H1 (cell line): ENCODE data around the gene CAMTA2. TPM values are rescaled to one million over a fixed set of nuclear protein-coding genes. Genes with fewer than 3 reads are reported as not detected.

Source experiments
- CTCF ChIA-PET: fragments of 300-600 bp; sonication (Branson Sonifier 250); formaldehyde crosslinking; loops from one replicate; lab custom pipeline; 2021; ENCODE audit not compliant: partially characterized antibody; lab: Charles Lee
- POLR2A ChIA-PET: fragments of 300-600 bp; sonication (Branson Sonifier 250); formaldehyde crosslinking; loops from one replicate; lab custom pipeline; 2021; ENCODE audit warnings: inconsistent platforms; ENCODE audit not compliant: partially characterized antibody; lab: Charles Lee
- DNase-seq, 2 experiments: peaks; one replicate each; pipeline versions ENCODE4 v3.0.0 to v3.0.0-alpha.2; 2010 to 2022; ENCODE audit warnings: low spot score in 2 of 2, low read depth in 1 of 2, mixed read lengths in 1 of 2
- FAIRE-seq: peaks from 2 replicates; lab custom pipeline; 2011; peaks lifted over from hg19 to GRCh38; lab: Jason Lieb, UNC
- H2AFZ ChIP-seq: 2 replicates; pipeline ENCODE4 v1.8.1; 2012; ENCODE audit warnings: low read length, inconsistent platforms
- H2AK5ac ChIP-seq: 2 replicates; pipeline ENCODE4 v1.6.1; 2013; ENCODE audit warnings: low read depth, low read length
- H2BK120ac ChIP-seq: replicated peaks from 2 replicates; pipeline ENCODE3; 2013; ENCODE audit warnings: low read depth, low read length, inconsistent platforms
- H2BK12ac ChIP-seq: 2 replicates; pipeline ENCODE4 v1.6.1; 2013; ENCODE audit warnings: low read depth, low read length
- H2BK15ac ChIP-seq: 2 replicates; pipeline ENCODE4 v1.6.1; 2013; ENCODE audit warnings: low read length
- H2BK20ac ChIP-seq: 2 replicates; pipeline ENCODE4 v1.6.1; 2013; ENCODE audit warnings: low read length
- H2BK5ac ChIP-seq: 2 replicates; pipeline ENCODE4 v1.6.1; 2013; ENCODE audit warnings: low read depth, low read length
- H3K14ac ChIP-seq: 2 replicates; pipeline ENCODE4 v1.6.1; 2013; ENCODE audit warnings: inconsistent platforms; ENCODE audit not compliant: insufficient read length
- H3K18ac ChIP-seq: 2 replicates; pipeline ENCODE4 v1.6.1; 2013; ENCODE audit warnings: low read length; ENCODE audit errors: extremely low read depth
- H3K23ac ChIP-seq: 2 replicates; pipeline ENCODE4 v1.6.1; 2013; ENCODE audit warnings: inconsistent platforms; ENCODE audit not compliant: insufficient read length
- H3K23me2 ChIP-seq: 2 replicates; pipeline ENCODE4 v1.6.1; 2013; ENCODE audit warnings: low read depth, low read length
- H3K27ac ChIP-seq: 2 replicates; pipeline ENCODE4 v1.6.1; 2011; ENCODE audit warnings: low read depth, low read length, inconsistent platforms
- H3K27me3 ChIP-seq, 4 experiments: replicated peaks in 1 of 4; 1 replicate in 1 of 4; 2 replicates in 3 of 4; pipeline versions ENCODE4 v1.6.1 to v1.8.1; 2011 to 2013; ENCODE audit warnings: low read length in 3 of 4, mild to moderate bottlenecking in 3 of 4, inconsistent platforms in 2 of 4, mixed read lengths in 2 of 4, moderate library complexity in 1 of 4; ENCODE audit not compliant: control insufficient read depth in 3 of 4, insufficient read depth in 3 of 4; ENCODE audit errors: extremely low read depth in 1 of 4
- H3K36me3 ChIP-seq, 4 experiments: 2 replicates each; pipeline versions ENCODE4 v1.6.1 to v1.8.1; 2011 to 2013; ENCODE audit warnings: mild to moderate bottlenecking in 4 of 4, low read length in 3 of 4, moderate library complexity in 2 of 4, control low read depth in 1 of 4, inconsistent platforms in 1 of 4; ENCODE audit not compliant: insufficient read depth in 4 of 4, control insufficient read depth in 2 of 4
- H3K4ac ChIP-seq: replicated peaks from 2 replicates; pipeline ENCODE3; 2013; ENCODE audit warnings: low read length, low read depth, mixed read lengths, inconsistent platforms; ENCODE audit not compliant: insufficient read length
- H3K4me1 ChIP-seq, 4 experiments: replicated peaks in 1 of 4; 1 replicate in 1 of 4; 2 replicates in 3 of 4; pipeline versions ENCODE4 v1.6.1 to v1.8.1; 2011 to 2013; ENCODE audit warnings: low read length in 3 of 4, inconsistent platforms in 2 of 4, mixed read lengths in 1 of 4; ENCODE audit not compliant: insufficient read depth in 4 of 4, control insufficient read depth in 3 of 4
- H3K4me2 ChIP-seq, 2 experiments: 2 replicates each; pipeline versions ENCODE4 v1.6.1 to v1.8.1; 2011 to 2013; ENCODE audit warnings: low read depth in 2 of 2, low read length in 2 of 2, control low read depth in 1 of 2, inconsistent platforms in 1 of 2, mild to moderate bottlenecking in 1 of 2; ENCODE audit not compliant: insufficient read depth in 1 of 2
- H3K4me3 ChIP-seq, 4 experiments: fragments of 200-600, 300-600 bp in 1 of 4; sonication (generic), shearing (Covaris generic), sonication (Bioruptor Twin) in 1 of 4; 2 replicates each; pipeline versions ENCODE4 v1.5.1 to v1.8.1; 2011 to 2016; ENCODE audit warnings: low read length in 4 of 4, low read depth in 3 of 4, control low read depth in 2 of 4, inconsistent platforms in 2 of 4, mild to moderate bottlenecking in 2 of 4, mixed read lengths in 1 of 4, moderate library complexity in 1 of 4; ENCODE audit not compliant: insufficient read depth in 2 of 4; ENCODE audit errors: extremely low read depth in 1 of 4
- H3K56ac ChIP-seq: replicated peaks from 2 replicates; pipeline ENCODE3; 2013; ENCODE audit warnings: low read depth, mild to moderate bottlenecking, mixed read lengths, low read length, inconsistent platforms; ENCODE audit not compliant: insufficient read length
- H3K79me1 ChIP-seq: 2 replicates; pipeline ENCODE4 v1.6.1; 2013; ENCODE audit warnings: low read depth, low read length, control low read depth
- H3K79me2 ChIP-seq, 2 experiments: 2 replicates each; pipeline versions ENCODE4 v1.6.1 to v1.8.1; 2012 to 2013; ENCODE audit warnings: low read length in 2 of 2, mild to moderate bottlenecking in 2 of 2, inconsistent platforms in 1 of 2; ENCODE audit not compliant: insufficient read depth in 2 of 2, control insufficient read depth in 1 of 2
- H3K9ac ChIP-seq, 4 experiments: replicated peaks in 1 of 4; 1 replicate in 1 of 4; 2 replicates in 3 of 4; pipeline versions ENCODE4 v1.6.1 to v1.8.1; 2011 to 2013; ENCODE audit warnings: low read depth in 3 of 4, low read length in 3 of 4, control low read depth in 2 of 4, mild to moderate bottlenecking in 2 of 4, moderate library complexity in 2 of 4, inconsistent platforms in 1 of 4; ENCODE audit errors: extremely low read depth in 1 of 4
- H3K9me3 ChIP-seq, 2 experiments: 2 replicates each; pipeline versions ENCODE4 v1.6.1 to v1.8.1; 2012 to 2013; ENCODE audit warnings: mild to moderate bottlenecking in 2 of 2, moderate library complexity in 2 of 2, control low read depth in 1 of 2, inconsistent platforms in 1 of 2, low read depth in 1 of 2, low read length in 1 of 2, mixed read lengths in 1 of 2; ENCODE audit not compliant: insufficient read depth in 2 of 2
- H4K20me1 ChIP-seq, 2 experiments: replicated peaks in 1 of 2; 2 replicates each; pipeline versions ENCODE3 to v1.8.1; 2011 to 2013; ENCODE audit warnings: inconsistent platforms in 2 of 2, low read length in 2 of 2, mild to moderate bottlenecking in 1 of 2; ENCODE audit not compliant: insufficient read depth in 2 of 2, control insufficient read depth in 1 of 2
- H4K5ac ChIP-seq: 2 replicates; pipeline ENCODE4 v1.6.1; 2013; ENCODE audit warnings: low read length, low read depth, mixed read lengths, inconsistent platforms; ENCODE audit not compliant: insufficient read length
- H4K8ac ChIP-seq: 2 replicates; pipeline ENCODE4 v1.8.0; 2013; ENCODE audit warnings: mild to moderate bottlenecking, moderate library complexity, low read length, inconsistent platforms; ENCODE audit not compliant: insufficient read depth; ENCODE audit errors: extremely low read depth
- H4K91ac ChIP-seq: replicated peaks from 2 replicates; pipeline ENCODE3; 2013; ENCODE audit warnings: low read length, mixed read lengths, inconsistent platforms; ENCODE audit not compliant: insufficient read length
- POLR2A ChIP-seq, 2 experiments: IDR thresholded peaks; 1 replicate in 1 of 2; 2 replicates in 1 of 2; pipeline ENCODE4 v1.6.1; 2011; ENCODE audit warnings: low read depth in 2 of 2, low read length in 2 of 2, mild to moderate bottlenecking in 2 of 2; ENCODE audit errors: control extremely low read depth in 1 of 2
- RXRA ChIP-seq: IDR thresholded peaks from 2 replicates; pipeline ENCODE4 v1.6.1; 2011; ENCODE audit warnings: low read depth, mild to moderate bottlenecking, low read length, moderate library complexity; ENCODE audit not compliant: insufficient read depth
- SP4 ChIP-seq: IDR thresholded peaks from 2 replicates; pipeline ENCODE4 v1.6.1; 2012; ENCODE audit warnings: low read length, inconsistent platforms
- WGBS, 2 experiments: shearing (Covaris generic) in 1 of 2; methylation state at CpG; one replicate each; pipeline versions ENCODE4 v1.1.6 to v1.1.7; 2013 to 2015; ENCODE audit warnings: low lambda C conversion rate in 2 of 2, mixed read lengths in 2 of 2, inconsistent platforms in 1 of 2, low coverage in 1 of 2, missing lambda C conversion rate in 1 of 2; ENCODE audit not compliant: insufficient replicate concordance in 2 of 2, insufficient coverage in 1 of 2, insufficient read length in 1 of 2; ENCODE audit errors: extremely low coverage in 1 of 2, missing lambda C conversion rate in 1 of 2; 5-methylcytosine and 5-hydroxymethylcytosine counted together
- long read RNA-seq, 2 experiments: library from RNA in 1 of 2; library from capped mRNA in 1 of 2; stranded (forward); transcript quantifications; one replicate each; pipeline ENCODE4 v2.0.0, GENCODE V29; 2021; ENCODE audit warnings: inconsistent platforms in 1 of 2
- polyA minus RNA-seq, 3 experiments: library from RNA; depleted of rRNA, polyadenylated mRNA; stranded (reverse); fragments of >200 nt; gene quantifications; 1 replicate in 2 of 3; 2 replicates in 1 of 3; pipeline ENCODE4 v1.2.3, GENCODE V29; 2011
- polyA plus RNA-seq, 7 experiments: library from polyadenylated mRNA; depleted of rRNA in 3 of 7; stranded (reverse) in 5 of 7; unstranded in 2 of 7; fragments of >200 nt in 5 of 7; fragments of 200-250 nt in 2 of 7; gene quantifications; 1 replicate in 5 of 7; 2 replicates in 1 of 7; 4 replicates in 1 of 7; pipeline versions ENCODE4 v1.2.1 to v1.2.3, GENCODE V29; 2011 to 2013; ENCODE audit warnings: missing spikeins in 2 of 7, mixed read lengths in 2 of 7
- total RNA-seq: library from RNA; stranded (reverse); fragmentation: NEBNext Ultra II Directional; extraction: Animal tissue kit (Norgen Biotek cat#: 25700); gene quantifications from 2 replicates; pipeline ENCODE4 v1.2.1, GENCODE V29; 2021

The CAMTA2 gene, protein sequence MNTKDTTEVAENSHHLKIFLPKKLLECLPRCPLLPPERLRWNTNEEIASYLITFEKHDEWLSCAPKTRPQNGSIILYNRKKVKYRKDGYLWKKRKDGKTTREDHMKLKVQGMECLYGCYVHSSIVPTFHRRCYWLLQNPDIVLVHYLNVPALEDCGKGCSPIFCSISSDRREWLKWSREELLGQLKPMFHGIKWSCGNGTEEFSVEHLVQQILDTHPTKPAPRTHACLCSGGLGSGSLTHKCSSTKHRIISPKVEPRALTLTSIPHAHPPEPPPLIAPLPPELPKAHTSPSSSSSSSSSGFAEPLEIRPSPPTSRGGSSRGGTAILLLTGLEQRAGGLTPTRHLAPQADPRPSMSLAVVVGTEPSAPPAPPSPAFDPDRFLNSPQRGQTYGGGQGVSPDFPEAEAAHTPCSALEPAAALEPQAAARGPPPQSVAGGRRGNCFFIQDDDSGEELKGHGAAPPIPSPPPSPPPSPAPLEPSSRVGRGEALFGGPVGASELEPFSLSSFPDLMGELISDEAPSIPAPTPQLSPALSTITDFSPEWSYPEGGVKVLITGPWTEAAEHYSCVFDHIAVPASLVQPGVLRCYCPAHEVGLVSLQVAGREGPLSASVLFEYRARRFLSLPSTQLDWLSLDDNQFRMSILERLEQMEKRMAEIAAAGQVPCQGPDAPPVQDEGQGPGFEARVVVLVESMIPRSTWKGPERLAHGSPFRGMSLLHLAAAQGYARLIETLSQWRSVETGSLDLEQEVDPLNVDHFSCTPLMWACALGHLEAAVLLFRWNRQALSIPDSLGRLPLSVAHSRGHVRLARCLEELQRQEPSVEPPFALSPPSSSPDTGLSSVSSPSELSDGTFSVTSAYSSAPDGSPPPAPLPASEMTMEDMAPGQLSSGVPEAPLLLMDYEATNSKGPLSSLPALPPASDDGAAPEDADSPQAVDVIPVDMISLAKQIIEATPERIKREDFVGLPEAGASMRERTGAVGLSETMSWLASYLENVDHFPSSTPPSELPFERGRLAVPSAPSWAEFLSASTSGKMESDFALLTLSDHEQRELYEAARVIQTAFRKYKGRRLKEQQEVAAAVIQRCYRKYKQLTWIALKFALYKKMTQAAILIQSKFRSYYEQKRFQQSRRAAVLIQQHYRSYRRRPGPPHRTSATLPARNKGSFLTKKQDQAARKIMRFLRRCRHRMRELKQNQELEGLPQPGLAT
- total RNA-seq (11.4 and 12.0 TPM in 2 replicates), polyA plus RNA-seq (2011; rRNA removed) (5.5 and 13.7 TPM in 2 replicates), polyA minus RNA-seq (2011; rRNA and poly(A)+ RNA removed) (2.1 and 7.3 TPM in 2 replicates)
- polyA plus RNA-seq (2011; cell fraction: cytosol; rRNA removed): 4.1 TPM
- polyA plus RNA-seq (2011; cell fraction: nucleus; rRNA removed): 29.2 TPM
- 8.2 to 14.4 TPM (median 11.6 TPM) in 4 replicates for polyA plus RNA-seq (2012, experiment 1 of 2)
- 29.1 TPM for polyA plus RNA-seq (2012, experiment 2 of 2)
- polyA plus RNA-seq (2013, experiment 1 of 2): 10.3 TPM
- 9.5 TPM for polyA plus RNA-seq (2013, experiment 2 of 2)
- polyA minus RNA-seq (2011; cell fraction: cytosol; rRNA and poly(A)+ RNA removed): 7.0 TPM
- polyA minus RNA-seq (2011; cell fraction: nucleus; rRNA and poly(A)+ RNA removed): 10.2 TPM
- long read RNA-seq, experiment 1, partial matches to known transcripts: 0 of 4 reads
- long read RNA-seq, experiment 1, other reads (novel, unspliced or antisense): 2 of 4 reads
- long read RNA-seq, experiment 2, partial matches to known transcripts: 1 of 2 reads
- long read RNA-seq, experiment 2, other reads (novel, unspliced or antisense): 0 of 2 reads

DNA sequence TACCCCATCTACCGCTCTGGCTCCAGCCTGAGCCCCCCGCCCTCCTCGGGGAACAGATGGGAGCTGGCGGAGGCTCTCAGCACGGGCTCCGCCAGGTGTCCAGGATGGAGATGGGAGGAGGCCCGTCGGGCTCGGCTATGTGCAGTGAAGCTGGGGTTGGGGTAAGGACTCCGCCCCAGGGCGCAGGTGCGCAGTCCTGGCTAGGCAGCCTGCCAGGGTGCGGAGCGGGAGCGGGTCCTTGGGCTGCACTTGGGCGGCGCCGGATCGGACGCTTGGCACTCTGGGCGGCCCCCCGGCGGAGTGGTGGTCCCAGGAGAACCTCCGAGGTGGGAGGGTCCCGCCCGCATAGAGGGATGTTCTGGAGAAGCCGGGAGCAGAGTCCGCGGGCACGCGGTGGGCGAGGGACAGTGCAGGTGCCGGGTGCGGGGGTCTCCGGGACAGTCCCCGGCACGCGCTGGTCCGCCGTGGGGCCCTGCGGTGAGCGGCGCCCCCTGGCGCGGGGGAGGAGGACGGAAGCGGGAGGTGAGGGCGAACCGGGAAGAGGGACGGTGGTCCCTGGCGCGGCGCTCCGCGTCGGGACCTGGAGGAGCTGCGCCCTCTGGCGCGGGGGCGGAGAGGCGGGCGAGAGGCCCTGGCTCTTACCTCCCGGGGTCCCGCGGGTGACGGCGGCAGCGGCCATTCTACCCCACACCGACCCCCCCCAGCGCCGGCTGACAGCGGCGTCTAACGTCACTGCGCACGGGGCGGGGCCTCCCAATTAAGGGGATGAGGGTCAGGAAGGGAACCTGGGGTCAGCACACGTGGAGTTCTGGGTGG is at the start of gene CAMTA2:
CAMTA2 (minus strand) TSS at position 725 of the 816 bp plus-strand sequence. CDS start 1,453 bp downstream, outside the sequence.
- 2% methylated on average over 74 of the region's 78 CpGs; no CpG with 5 or more reads in 1 of the 2 experiments for WGBS, 2 experiments
- H2BK120ac ChIP-seq: no peak within 1 kb of the TSS
- no peaks in the 10 kb centered on the region for H3K9me3 ChIP-seq
- H2BK20ac ChIP-seq: no peak within 1 kb of the TSS
- peak within 1 kb of the TSS; percentile 48; the same call in 1 of the 2 replicates for H2AFZ ChIP-seq
- no peak within 1 kb of the TSS; the same call in 1 of the 2 replicates for H2BK5ac ChIP-seq
- H3K14ac ChIP-seq: no peak within 1 kb of the TSS
- peak within 1 kb of the TSS; percentile 17 for H3K56ac ChIP-seq
- H4K91ac ChIP-seq: no peak within 1 kb of the TSS
- no peak within 1 kb of the TSS for H2AK5ac ChIP-seq
- H2BK15ac ChIP-seq: 0 out of 2 replicates have a peak within 1 kb of the TSS, but pooled peaks have one; percentile 46
- no peak within 1 kb of the TSS for H2BK12ac ChIP-seq
- H3K23me2 ChIP-seq: peaks cover 8% of the 10 kb centered on the region; the same call in 1 of the 2 replicates
- no peaks in the 10 kb centered on the region for H4K20me1 ChIP-seq
- H3K23ac ChIP-seq: no peak within 1 kb of the TSS
- no peaks in the 10 kb centered on the region for H3K79me1 ChIP-seq
- FAIRE-seq (no peak), DNase-seq (peak in 1 of 2 experiments; percentile 93)
- peaks cover 0 to 11% (median 9%) of the 10 kb centered on the region in 4 experiments; a peak in 6 of 7 replicates for H3K27me3 ChIP-seq
- no peak within 1 kb of the TSS for H3K27ac ChIP-seq
- H3K4me1 ChIP-seq: peaks cover 0 to 7% (median 4%) of the 10 kb centered on the region in 4 experiments; a peak in 5 of 7 replicates
- H3K9ac ChIP-seq: peak within 1 kb of the TSS in 3 of 4 experiments; percentile 20 to 36 (median 20); a peak in 3 of 7 replicates
- peak within 1 kb of the TSS; percentile 38 for H4K5ac ChIP-seq
- H3K4me3 ChIP-seq: peak within 1 kb of the TSS; percentile 59 to 85 (median 66)
- ChIA-PET CTCF (interaction anchor here (0.6 to 6.4 kb wide), 16 partner anchors 8 to 157 kb away, joined by 3 to 43 read pairs (median 4); partner anchors contain the start of genes CHRNE, INCA1 and KIF1C), POLR2A (interaction anchor here (0.9 to 10.7 kb wide), 13 partner anchors 9 to 87 kb away, joined by 3 to 128 read pairs (median 3); partner anchors contain the start of genes ENO3, INCA1, KIF1C and PFN1)
- H3K79me2 ChIP-seq: no peaks in the 10 kb centered on the region
- H3K4me2 ChIP-seq: peak within 1 kb of the TSS; percentile 82 to 96
- no peaks in the 10 kb centered on the region for H3K36me3 ChIP-seq
- peak within 1 kb of the TSS; percentile 60 for H3K18ac ChIP-seq
- no peak within 1 kb of the TSS for H3K4ac ChIP-seq
- H4K8ac ChIP-seq: peak within 1 kb of the TSS; percentile 41; the same call in 1 of the 2 replicates
- TF ChIP-seq RXRA: no peak
- no peak for TF ChIP-seq SP4
- TF ChIP-seq POLR2A (IDR thresholded peaks at IDR 0.05; ENCODE audit: control extremely low read depth in 1 of 2, low read depth in 2 of 2, low read length in 2 of 2): no peak
